Measurements from ENCODE around the gene TMEM40.
"Not testable (repeated sequence)": the region's sequence is repeated elsewhere in the genome, so short reads cannot be mapped to it uniquely, and the experiment has no call there.

Gene TMEM40

DNA sequence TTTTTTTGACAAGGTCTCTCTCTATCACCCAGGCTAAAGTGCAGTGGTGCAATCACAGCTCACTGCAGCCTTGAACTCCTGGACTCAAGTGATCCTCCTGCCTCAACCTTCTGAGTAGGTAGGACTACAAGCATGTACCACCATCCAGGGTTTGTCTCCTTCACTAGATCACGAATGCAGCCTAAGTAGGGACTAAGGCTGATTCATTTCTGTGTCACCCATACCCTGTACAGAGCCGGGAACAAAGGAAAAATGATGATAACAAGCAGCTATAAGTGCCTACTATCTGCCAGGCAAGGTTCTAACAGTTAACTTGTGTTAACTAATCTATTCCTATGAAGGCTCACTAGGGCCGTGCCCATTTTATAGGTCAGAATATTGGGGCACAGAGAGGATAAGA, 7.0 kb downstream of the TMEM40 start:
- in situ Hi-C loops (cut with MboI; ENCODE audit: low sequenced_read_pairs) = no loop called here

- in situ Hi-C loops (cut with MboI; ENCODE audit: low sequenced_read_pairs) = no loop called here
These were observed 7.5 kb downstream of the TMEM40 start for GRCh38 chr3:12751571-12751970.

- in situ Hi-C loops (cut with MboI; ENCODE audit: low sequenced_read_pairs) = no loop called here
These were observed 8.4 kb downstream of the TMEM40 start for GRCh38 chr3:12750658-12751071.

DNA sequence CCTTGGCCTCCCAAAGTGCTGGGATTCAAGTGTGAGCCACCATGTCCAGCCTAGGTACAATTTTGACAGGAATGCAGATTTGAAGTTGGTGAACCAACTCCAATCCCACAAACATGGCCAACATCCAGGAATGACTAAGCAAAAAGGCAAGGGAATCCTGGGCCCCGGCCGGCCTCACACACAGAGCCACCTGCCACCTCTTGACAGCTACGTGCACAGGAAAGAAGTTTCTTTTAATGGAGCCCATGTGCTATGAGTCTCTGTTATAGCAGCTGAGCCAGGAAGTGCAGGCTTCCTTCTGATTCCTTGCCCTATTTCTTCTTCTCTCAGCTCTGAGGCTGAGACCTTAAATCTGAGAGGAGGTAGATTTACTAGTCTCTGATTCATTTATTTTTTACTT, 8.8 kb downstream of the TMEM40 start:
- in situ Hi-C loops (cut with MboI; ENCODE audit: low sequenced_read_pairs) = no loop called here

DNA sequence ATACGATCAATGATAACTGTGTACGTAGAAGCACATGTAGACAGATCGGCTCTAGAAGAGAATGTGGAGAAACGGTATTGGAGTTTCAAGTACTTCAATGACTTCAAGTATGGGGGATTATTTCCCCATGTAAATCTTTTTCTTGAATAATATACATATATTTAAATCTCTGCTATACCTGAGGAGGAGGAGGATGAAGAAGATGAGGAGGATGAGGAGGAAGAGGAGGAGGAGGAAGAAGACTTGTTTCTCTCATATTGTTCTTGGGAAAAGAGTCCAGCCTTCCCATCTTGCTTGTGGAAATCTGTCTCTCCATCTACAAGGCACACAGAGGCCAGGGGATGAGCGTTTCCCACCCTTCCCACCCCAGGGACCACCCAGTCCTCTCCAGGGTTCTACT, 10.6 kb downstream of the TMEM40 start:
- in situ Hi-C loops (cut with MboI; ENCODE audit: low sequenced_read_pairs) = no loop called here

DNA sequence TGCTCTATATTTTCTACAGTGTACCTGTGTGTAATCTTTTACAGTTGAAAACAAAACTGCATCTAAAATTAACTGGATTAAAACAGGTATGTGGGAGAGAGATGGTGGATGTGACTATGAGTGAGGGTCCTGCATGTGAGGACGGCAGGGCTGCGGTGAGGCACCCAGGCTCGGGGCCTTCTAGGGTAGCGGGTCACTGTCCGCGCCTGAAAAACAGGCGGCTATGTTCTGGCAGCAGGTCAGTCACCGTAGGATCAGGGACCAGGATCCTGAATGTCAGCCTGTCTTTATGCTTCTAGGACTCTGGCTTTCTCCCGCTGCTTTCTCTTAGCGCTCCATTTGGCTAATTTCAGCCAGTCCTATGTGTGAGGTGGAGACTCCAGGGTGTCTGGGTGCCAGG, 12.6 kb downstream of the TMEM40 start:
- in situ Hi-C loops (cut with MboI; ENCODE audit: low sequenced_read_pairs) = no loop called here

DNA sequence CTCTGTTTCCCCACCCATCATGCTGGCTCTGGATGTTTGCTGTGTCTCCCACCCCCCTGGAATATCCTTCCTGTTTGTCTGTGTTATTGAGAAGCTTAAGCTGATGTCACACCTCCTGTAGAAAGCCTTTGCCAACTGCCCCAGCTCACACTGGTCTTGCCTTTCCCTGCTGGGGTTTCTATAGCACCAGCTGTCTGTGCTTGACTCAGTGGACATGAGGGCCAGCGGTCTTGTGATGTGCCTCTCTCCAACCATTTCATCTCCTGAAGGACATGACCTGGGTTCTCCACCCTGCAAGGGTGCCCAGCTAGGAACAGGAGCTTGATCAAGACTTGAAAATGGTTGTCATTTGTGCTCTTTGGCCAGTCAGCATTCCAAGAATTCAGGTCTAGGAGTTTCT, 14.7 kb downstream of the TMEM40 start:
- in situ Hi-C loops (cut with MboI; ENCODE audit: low sequenced_read_pairs) = no loop called here

DNA sequence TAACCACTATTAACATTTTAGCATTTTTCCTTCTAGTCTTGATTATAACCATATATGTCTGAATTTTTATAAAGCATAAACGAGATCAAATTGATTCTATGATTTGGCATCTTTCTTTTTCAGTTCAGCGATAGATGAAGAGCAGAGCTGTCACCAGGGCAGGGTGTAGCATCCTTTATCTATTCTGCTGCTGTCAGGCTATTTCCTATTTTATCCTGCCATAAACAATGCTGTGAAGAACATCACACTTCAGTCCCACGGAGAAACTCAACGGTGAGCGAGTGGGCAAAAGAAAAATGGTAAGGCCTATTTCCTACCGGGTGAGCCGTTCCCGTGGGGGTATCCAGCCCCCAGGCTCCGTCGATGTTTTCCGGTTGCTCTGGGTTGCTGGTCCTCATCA, 15.5 kb downstream of the TMEM40 start:
- in situ Hi-C loops (cut with MboI; ENCODE audit: low sequenced_read_pairs) = no loop called here

DNA sequence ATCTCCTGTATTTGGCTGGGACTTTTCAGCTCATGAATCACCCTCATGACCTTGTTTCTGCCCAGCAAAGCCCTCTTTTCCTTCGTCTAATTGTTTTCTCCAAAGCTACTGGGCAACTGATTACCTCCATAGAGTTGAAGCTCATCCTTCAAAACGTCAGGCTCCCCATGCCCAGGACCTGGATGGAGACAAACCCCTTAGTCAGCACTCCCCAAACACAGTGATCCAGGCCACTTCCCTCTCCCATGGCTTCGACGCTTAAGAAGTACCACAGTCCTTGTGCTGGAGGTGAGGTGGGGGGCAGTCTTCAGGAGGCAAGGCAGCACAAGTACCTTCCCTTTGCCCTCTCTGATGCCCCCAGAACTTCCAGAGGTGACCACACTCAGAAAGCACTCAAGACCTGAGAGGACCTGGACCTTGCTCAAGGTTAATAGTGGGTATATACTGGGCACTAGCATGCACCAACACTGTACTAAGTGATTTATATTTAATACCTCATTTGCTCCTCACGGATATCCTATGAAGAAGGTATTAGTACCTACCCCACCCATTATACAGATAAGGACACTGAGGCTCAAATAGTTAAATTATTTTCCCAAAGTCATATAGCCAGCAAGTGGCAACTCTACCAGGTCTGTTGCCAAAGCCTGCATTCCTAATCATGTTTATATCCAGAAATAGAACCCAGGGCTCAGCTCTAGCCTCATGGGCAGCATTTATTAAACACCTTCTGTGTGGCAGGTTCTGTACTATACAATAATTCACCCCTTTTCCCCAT, 16.5 kb downstream of the TMEM40 start:
- in situ Hi-C loops (cut with MboI; ENCODE audit: low sequenced_read_pairs) = no loop called here

- in situ Hi-C loops (cut with MboI; ENCODE audit: low sequenced_read_pairs) = no loop called here
These were observed 17.9 kb downstream of the TMEM40 start for GRCh38 chr3:12741209-12741608.

DNA sequence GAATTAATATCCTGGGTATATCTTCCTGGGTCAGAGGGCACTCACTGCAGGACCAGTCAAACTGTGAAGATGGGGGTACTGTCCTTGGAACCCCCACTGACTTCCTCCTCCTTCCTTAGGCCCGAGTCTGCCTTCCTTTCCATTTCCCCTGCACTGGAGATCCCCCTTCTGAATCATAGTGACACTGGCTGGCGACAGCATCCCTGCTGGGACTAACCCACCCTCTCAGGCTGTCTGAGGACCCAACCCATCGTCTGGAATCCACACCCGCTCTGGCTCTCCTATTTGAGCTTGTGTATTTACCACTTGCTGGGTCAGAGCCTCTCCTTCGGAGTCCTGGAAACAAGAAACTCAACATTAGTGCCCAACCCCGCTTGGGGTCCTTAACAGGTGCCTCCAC, 21.2 kb downstream of the TMEM40 start:
- in situ Hi-C loops (cut with MboI; ENCODE audit: low sequenced_read_pairs) = no loop called here

DNA sequence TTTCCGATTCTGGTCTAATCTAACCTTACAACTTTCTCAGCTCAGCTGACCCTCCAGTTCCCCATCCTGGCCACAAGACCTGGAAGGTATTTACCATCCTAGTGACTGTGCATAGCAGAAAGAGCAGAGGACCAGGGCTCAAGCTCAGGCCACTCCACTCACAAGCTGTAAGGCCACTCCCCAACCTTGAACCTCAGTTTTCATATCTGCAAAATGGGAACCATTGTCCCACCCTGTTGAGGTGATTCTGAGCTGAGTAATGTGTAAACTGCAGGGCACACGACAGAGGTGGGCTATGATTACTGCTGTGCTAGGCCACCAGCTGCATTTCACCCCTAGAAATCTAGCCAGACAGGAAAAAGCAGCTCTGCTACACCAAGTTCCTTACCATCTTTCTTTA, 21.7 kb downstream of the TMEM40 start:
- in situ Hi-C loops (cut with MboI; ENCODE audit: low sequenced_read_pairs) = no loop called here

DNA sequence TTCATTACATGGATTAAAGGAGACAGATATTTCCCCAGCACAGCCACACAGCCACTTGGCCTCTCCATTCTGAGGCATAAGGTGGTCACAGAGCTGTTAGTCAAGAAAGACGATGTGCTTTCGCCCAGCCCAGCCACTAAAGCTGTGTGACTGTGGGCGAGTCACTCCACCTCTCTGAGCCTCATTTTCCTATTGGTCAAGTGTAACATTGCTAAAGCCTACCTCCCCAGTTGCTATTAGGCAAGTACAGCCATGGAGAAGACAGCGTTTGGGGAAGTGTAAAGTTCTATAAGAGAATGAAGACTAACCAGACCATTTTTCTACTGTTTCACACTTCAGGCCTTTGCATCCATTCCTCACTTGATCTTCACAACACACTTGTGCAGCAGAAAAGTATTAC, 24.1 kb downstream of the TMEM40 start:
- in situ Hi-C loops (cut with MboI; ENCODE audit: low sequenced_read_pairs) = no loop called here

DNA sequence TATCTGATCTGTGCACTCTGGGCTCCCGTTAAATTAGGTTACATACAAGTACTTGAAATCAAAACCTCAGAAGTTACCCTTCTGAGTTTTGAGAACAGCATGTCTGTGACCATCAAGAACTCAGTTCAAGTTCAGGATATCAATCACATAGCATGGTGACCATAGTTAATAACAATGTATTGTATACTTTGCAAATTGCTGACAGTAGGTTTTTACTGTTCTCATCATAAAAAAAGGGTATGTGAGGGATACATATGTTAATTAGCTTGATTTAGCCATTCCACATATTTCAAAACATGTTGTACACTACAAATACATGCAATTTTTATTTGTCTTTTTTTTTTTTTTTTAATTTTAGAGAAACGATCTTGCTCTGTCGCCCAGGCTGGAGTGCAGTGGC, 25.5 kb downstream of the TMEM40 start:
- in situ Hi-C loops (cut with MboI; ENCODE audit: low sequenced_read_pairs) = no loop called here

DNA sequence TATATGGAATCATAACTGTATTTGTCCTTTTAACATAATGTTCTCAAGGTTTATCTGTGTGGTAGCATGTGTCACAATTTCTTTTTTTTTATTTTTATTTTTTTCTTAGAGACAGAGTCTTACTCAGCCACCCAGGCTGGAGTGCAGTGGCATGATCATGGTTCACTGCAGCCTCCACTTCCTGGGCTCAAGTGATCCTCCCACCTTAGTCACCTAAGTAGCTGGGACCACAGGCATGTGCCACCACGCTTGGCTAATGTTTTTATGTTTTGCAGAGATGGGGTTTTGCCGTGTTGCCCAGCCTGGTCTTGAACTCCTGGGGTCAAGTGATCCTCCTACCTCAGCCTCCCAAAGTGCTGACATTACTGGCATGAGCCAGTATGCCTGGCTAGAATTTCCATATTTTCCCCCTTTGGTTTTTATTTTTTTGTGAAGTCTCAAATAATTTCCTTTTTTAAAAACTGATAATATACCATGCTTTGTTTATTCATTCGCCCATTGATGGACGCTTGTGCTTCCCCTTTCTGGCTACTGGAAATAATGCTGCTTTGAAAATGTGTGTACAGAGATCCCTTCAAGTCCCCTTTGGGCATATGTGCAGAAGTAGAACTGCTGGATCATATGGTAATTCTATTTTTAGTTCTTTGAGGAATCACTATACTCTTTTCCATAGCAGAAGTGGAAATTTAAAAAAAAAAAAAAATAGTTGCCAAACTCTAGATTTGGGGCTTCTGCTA, 28.4 kb downstream of the TMEM40 start:
- in situ Hi-C loops (cut with MboI; ENCODE audit: low sequenced_read_pairs) = no loop called here

GRCh38 chr3:12729051-12729651, 29.9 kb downstream of the TMEM40 start:
- in situ Hi-C loops (cut with MboI; ENCODE audit: low sequenced_read_pairs) = no loop called here

DNA sequence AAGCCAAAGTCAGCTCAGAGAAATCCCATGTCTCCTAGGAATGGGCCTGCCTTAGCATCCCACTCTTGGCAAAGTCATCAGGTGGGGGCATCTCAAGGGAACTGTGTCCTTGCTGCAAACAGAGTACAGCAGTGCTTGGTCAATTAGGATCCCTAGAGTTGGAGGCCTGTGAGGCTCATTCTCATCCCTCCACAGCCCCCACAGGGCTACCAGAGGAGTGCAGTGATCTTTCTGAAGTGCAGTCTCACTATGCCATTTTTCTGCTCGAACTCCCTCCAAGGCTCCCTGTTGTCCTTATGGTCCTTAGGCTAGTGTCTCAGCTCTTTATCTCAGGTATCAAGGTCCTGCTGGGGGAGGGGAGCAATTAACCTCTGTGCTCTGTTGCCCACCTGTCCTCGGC, 31.1 kb downstream of the TMEM40 start:
- in situ Hi-C loops (cut with MboI; ENCODE audit: low sequenced_read_pairs) = no loop called here

- in situ Hi-C loops (cut with MboI; ENCODE audit: low sequenced_read_pairs) = no loop called here
These were observed 31.6 kb downstream of the TMEM40 start for GRCh38 chr3:12727481-12727880.

- in situ Hi-C loops (cut with MboI; ENCODE audit: low sequenced_read_pairs) = no loop called here
These were observed 33.6 kb downstream of the TMEM40 start for GRCh38 chr3:12725436-12725835.

DNA sequence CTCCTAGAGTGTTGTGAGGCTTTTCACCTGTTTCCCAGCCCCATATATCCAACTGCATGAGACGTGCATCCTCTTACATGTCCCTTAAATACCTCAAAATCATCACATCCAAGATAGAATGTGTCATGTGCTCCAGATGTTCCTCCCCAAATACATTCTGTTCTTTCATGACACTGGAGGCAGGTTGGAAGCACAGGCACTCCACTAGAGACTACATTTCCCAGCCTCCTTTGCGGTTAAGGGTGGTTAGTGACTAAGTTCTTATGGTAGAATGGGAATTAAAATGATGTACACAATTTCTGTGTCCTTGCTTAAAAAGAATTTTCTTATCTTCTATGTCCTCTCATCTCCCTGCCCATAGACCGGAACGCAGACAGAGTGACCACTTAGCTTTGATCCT, 34.3 kb downstream of the TMEM40 start:
- in situ Hi-C loops (cut with MboI; ENCODE audit: low sequenced_read_pairs) = no loop called here

GRCh38 chr3:12723362-12723761, 35.7 kb downstream of the TMEM40 start:
- in situ Hi-C loops (cut with MboI; ENCODE audit: low sequenced_read_pairs) = not testable (repeated sequence)

GRCh38 chr3:12722226-12722625, 36.8 kb downstream of the TMEM40 start:
- in situ Hi-C loops (cut with MboI; ENCODE audit: low sequenced_read_pairs) = no loop called here

All from hTERT RPE-1 (cell line).